ENCODE results near the gene SIAE.

SIAE gene, protein sequence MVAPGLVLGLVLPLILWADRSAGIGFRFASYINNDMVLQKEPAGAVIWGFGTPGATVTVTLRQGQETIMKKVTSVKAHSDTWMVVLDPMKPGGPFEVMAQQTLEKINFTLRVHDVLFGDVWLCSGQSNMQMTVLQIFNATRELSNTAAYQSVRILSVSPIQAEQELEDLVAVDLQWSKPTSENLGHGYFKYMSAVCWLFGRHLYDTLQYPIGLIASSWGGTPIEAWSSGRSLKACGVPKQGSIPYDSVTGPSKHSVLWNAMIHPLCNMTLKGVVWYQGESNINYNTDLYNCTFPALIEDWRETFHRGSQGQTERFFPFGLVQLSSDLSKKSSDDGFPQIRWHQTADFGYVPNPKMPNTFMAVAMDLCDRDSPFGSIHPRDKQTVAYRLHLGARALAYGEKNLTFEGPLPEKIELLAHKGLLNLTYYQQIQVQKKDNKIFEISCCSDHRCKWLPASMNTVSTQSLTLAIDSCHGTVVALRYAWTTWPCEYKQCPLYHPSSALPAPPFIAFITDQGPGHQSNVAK

DNA sequence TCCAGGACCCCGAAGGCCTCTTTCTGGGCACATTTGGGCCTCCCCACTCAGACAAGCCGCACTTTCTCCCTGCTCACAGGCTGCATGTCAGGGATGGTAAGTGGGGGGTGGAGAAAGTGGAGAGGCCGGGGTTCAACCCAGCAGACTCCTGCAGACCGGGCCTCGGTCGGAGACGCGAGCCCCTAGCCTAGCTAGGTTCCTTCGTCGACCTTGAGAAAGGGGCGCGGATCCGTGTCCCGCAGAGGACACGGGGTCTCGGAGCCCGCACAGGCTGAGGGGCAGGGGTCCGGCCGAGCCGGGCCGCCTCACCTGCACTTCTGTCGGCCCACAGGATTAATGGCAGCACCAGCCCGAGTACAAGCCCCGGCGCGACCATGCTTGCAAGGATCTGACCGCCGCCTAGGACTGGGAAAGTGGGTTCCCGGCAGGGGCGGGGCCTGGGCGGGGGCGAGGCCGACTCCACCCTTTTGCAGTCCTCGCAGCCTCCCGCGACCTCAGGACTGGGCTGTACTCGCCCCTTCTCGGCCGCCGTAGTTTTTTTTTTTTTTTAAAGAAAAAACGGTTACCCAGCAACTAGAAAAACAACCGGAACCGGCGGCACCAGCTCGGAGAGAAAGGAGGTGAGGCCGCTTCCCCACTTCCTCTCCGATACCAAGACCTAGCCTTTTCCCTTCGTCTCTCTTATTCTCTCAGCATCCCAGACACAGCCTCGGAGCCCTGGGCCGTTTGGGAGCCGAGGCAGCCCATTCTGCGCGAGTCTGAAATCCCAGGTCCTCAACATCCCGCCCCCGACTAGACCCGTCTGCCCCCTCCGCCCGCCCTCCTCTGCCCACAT lies at the start of gene SIAE, which contains the start of gene SPA17:
Gene SIAE (minus strand): TSS at position 407 of the 835 bp plus-strand sequence. CDS start 31 bp downstream, at position 376.
Gene SPA17 (plus strand): TSS at position 572 of the 835 bp plus-strand sequence. CDS start 1,361 bp downstream, outside the sequence.
- DNase-seq = peak; percentile 97

- DNase-seq = peak; percentile 19
Observed at GRCh38 chr11:124722176-124722575, 48.6 kb upstream of the SIAE start.

DNA sequence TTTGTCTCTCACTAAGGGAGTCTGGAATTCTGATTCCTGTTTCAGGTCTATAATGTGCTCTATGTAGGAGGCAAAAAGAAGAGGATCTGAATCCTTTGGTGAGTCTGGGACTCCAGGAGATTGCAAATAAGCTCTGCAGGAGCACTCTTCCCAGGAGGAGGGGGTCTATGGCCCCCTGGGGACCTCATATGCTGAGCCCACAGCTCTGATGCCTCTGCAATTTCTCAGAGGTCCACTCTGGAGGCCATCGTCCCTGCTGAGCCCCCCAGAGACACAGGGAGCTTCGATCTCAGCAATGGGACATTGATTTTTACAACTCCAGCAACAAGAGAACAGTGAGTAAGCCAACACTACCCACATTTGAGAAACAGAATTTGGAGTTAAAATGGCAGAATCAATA lies 46.0 kb upstream of the SIAE start:
- no peak for DNase-seq

DNA sequence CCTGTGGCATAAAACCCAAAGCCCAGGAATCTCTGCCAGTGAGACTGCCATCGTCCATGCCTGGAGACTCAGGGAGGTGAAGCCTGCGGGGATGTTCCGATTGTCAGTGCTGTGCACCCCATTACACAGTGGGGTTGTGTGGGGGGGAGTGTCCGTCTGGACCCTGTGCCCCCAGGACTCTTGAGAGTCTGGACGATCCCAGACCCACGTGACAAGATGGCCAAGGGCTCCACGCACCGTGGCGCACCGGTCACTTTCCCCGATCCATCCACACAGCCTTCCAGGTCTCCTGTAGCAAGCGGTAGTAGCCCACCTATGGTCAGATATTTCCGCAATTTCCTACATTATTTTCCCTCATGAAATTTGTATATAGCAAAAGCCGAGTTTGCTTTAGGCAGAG lies 45.3 kb upstream of the SIAE start:
- DNase-seq = no peak

DNA sequence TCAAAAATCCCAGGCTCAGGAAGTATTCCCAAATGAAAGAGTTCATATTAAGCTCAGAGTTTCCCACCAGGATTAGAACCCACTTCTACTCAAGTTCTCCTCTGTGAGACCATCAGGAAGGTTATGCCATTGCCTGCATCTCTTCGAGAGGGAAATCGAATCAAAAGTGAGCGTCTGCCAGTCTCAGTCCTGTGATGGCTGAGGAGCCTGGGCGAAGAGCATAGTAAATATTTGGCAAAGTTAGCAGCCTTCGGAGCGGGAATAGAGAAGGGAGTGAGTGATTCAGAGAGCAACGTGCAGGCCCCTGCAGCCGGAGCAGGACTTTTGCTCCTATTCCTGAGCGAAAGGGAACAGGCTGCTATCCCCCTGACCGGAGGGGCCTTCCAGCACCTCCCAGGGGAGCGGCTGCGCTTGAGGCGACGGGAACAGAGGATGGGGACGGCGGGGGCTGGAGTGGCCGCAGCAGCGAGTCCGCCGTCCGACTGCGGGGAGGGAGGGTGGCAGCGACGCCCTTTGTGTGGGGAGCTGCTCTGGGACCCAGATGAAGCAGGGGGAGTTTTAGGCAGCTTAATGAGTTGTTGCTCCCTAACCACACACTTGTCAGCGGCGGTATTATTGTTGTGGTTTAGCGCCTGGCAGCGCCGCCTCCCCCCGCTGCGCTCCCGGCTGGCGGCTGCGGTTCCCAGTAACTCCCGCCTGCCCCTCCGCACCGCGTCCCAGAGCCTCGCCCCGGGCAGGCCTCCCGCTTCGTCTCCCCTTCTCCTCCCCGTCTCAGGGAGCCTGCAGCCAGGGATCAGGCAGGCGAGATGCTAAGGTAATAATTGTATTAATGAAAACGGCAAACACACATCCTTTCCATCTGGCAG lies 44.5 kb upstream of the SIAE start:
- peak; percentile 59 for DNase-seq

DNA sequence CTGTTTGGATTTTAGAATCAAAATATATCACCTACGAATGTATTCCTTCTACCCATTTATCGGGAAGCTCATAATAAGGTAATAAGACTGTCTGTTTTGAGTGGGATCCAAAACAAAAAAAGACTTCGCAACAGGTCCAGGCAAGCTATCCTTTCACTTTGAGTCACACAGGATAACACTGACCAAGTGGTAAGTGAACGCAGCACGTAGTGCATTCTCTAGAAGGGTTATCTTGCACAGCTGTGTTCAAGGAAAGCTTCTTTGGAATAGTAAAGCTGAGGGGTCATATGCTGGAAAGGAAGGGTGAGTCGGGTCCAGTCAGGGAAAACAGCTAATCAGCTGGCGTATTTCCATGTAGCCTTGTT lies 43.9 kb upstream of the SIAE start:
- DNase-seq = no peak

DNA sequence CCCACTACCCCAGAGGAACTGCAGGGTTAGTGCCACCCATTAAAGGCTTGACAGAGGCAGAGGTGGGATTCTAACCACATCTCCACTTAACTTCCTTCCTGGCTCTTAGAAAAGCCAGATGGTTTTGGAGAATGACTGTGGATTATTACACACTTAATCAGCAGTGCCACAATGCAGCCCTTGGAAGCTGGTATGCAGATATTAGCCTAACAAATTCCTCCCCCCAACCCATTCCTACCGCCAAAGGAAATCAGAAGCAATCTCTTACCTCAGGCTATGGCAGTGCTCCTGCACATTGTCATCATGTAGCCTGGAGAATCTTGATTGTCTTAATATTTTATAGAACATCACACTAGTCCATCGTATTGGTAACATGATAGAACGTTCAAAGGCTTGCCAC lies 43.1 kb upstream of the SIAE start:
- peak; percentile 80 for DNase-seq

GRCh38 chr11:124712392-124712791 lies 38.9 kb upstream of the SIAE start:
- DNase-seq = no peak

GRCh38 chr11:124707829-124708228 lies 34.3 kb upstream of the SIAE start:
- no peak for DNase-seq

- DNase-seq = no peak
Observed at GRCh38 chr11:124700028-124700427, 26.5 kb upstream of the SIAE start.

- no peak for DNase-seq
Observed at GRCh38 chr11:124699547-124699946, 26.0 kb upstream of the SIAE start.

DNA sequence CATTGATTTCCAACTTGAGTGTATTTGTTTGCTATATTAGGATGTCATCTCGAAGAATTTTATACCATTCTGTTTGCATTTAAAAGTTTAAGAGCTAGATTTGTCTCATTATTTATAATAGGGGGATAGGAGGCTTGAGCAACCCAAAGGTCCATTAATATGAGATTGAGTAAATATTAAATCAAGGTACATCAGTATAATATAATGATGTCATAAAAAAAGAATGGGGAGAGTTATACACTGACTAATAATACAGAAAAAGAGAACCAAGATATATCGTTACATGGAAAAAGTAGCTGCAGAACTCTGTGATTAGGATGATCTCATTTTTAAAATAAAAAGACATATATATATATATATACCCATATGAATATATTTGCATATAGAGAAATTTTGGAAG lies 19.6 kb upstream of the SIAE start:
- DNase-seq = no peak

DNA sequence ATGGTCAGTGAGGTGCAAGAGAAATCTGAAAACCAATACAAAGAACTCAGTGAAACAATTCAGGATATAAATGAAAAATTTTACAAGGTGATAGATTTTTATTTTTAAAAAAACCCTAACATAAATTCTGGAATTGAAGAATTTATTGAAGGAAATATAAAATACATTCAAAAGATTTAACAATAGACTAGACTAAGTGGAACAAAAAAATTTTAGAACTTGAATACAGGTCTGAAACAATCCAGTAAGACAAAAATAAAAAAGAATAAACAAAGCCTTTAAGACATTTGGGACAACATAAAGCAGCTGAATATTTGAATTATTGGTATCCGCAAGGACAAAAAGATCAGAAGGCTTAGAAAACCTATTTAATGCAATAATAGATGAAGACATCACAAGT lies 8.9 kb upstream of the SIAE start:
- DNase-seq = no peak

GRCh38 chr11:124681421-124681820 lies 7.9 kb upstream of the SIAE start:
- DNase-seq = no peak

DNA sequence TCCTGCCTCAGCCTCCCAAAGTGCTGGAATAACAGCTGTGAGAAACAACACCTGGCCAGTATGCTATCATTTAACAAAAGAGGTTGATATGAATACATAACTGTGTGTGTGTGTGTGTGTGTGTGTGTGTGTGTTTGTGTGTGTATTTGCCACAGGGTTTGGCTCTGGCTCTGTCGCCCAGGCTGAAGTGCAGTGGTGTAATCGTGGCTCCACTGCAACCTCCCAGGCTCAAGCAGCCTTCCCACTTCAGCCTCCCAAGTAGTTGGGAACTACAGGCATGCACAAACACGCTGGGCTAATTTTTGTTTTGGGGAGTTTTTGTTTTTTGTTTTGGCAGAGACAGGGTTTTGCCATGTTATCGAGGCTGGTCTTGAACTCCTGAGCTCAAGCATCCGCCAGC lies 4.9 kb upstream of the SIAE start:
- DNase-seq = no peak

DNA sequence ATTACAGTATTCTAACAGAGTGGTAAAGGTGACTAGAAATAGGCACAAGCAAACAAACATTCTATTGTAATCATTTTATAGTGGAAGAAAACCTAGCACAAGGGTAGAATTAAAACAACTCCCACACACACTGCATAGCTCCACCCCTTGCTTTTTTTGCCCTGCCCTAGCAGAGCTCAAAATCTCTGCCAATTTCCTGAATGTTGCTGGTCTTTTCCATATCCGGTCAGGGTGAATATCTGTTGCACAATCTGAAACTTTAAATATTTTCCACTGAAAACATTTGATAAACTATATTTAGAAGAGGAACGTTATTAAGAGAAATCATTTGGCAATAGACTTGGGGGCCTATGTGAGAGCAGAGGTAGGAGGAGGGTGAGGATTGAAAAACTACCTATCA lies 2.8 kb upstream of the SIAE start:
- DNase-seq = no peak

- DNase-seq = no peak
Observed at GRCh38 chr11:124674571-124674970, 1.0 kb upstream of the SIAE start.

- no peak for DNase-seq
Observed at GRCh38 chr11:124674168-124674517, 604 bp upstream of the SIAE start.

DNA sequence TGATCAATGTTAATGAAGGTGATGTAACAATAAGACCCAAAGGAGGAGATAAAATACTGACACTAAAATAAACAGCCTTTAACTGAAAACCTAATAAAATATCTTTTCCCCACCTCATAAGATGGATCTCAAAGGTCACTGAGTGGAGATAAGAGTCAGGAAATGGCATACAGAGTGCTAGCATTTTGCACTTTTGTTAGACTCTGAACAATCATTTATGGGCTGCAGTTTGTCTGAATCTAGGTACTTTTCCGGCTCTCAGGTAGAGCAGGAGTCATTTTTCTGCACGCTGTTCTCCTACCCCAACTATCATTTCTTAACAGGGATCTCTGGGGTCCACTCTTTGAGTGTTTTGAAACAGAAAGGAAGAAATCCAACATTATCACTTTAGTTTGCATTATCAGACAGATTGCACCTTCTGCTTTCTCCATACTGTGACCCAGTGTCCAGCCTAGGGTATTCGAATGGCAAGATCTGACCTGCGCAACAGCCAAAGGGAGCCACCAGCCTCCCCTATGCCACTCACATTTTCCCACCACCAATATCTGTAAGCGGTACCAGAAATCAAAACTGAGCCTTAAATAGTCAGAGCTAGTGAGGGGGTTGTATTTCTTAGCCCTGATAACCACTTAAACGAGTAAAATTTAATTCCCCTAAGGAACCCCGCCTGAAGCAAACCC lies 863 bp downstream of the SIAE start:
- DNase-seq = peak; percentile 25

DNA sequence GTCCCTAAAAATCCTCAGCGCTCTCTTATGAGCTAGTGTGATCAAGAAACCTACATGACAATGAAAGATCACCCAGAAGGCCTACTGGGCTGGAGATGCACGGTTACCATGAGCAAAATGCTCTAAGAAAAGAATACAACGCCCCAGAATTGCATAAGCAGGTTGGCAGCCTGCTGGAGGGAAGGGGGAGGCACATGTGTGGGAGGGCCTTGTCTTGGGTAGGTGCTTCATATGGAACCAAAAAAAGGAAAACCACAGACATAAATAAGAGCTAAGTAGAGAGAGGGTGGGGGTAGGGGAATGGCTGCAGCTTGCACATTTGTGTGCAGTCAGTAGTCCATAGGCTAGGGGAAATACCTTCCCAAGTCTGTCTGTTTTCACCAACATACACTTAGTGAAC lies 2.8 kb downstream of the SIAE start:
- DNase-seq = peak; percentile 90

DNA sequence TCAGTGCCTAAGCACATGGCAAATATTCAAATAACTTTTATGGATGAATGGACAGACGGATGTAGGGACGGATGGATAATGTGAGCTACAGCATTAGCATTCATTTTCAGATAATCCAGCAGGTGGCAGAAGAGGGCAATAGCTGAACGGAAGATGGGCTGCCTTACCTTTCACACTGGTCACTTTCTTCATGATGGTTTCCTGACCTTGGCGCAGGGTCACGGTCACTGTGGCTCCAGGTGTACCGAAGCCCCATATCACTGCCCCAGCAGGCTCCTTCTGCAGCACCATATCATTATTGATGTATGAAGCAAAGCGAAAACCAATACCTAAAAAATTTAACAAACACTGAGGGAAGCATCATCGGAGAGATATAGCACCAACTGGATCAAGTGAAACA lies 4.3 kb downstream of the SIAE start:
- peak; percentile 67 for DNase-seq

- no peak for DNase-seq
Observed at GRCh38 chr11:124667601-124668000, 5.9 kb downstream of the SIAE start.

All from hematopoietic multipotent progenitor cell treated with erythropoietin and hydrocortisone succinate and interleukin-3 and kit ligand, for 4 days (in vitro differentiated cells).